Upper lobe of left lung (tissue), 4 donors: ENCODE results near the gene SAV1.

Experiments used
- EP300 ChIP-seq, 4 donors: sonication (generic); formaldehyde crosslinking; IDR thresholded peaks; one replicate each; pipeline ENCODE4 v1.5.1; 2017; ENCODE audit warnings: antibody characterized with exemption in 4 of 4, control low read depth in 2 of 4
- POLR2A ChIP-seq, 4 donors: fragments of 450-650 bp; IDR thresholded peaks; one replicate each; pipeline ENCODE4 v1.5.1; 2016 to 2017; ENCODE audit warnings: antibody characterized with exemption in 4 of 4, mild to moderate bottlenecking in 2 of 4
- TF ChIP-seq, protein P1 (sequence below), 6 experiments: fragments of 450-650 bp in 4 of 6; fragments of 200-600 bp in 2 of 6; sonication (generic) in 2 of 6; IDR thresholded peaks; one replicate each; pipeline ENCODE4 v1.5.1; 2016 to 2019; ENCODE audit warnings: antibody characterized with exemption in 6 of 6

DNA sequence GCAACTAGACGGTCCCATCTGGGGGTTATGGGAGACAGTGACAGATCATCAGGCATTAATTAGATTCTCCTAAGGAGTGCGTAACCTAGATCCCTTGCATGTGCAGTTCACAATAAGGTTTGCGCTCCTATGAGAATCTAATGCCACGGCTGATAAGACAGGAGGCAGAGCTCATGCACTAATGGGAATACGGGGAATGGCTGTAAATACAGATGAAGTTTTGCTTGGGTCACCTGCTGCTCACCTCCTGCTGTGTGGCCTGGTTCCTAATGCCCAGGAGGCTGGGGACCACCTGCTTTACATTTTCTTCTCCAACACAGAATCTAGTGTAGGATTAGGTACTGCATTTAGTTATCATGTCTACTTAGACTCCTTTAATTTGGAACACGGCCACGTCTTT, 49.7 kb upstream of the SAV1 start:
- TF ChIP-seq, protein P1, sequence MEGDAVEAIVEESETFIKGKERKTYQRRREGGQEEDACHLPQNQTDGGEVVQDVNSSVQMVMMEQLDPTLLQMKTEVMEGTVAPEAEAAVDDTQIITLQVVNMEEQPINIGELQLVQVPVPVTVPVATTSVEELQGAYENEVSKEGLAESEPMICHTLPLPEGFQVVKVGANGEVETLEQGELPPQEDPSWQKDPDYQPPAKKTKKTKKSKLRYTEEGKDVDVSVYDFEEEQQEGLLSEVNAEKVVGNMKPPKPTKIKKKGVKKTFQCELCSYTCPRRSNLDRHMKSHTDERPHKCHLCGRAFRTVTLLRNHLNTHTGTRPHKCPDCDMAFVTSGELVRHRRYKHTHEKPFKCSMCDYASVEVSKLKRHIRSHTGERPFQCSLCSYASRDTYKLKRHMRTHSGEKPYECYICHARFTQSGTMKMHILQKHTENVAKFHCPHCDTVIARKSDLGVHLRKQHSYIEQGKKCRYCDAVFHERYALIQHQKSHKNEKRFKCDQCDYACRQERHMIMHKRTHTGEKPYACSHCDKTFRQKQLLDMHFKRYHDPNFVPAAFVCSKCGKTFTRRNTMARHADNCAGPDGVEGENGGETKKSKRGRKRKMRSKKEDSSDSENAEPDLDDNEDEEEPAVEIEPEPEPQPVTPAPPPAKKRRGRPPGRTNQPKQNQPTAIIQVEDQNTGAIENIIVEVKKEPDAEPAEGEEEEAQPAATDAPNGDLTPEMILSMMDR (IDR thresholded peaks at IDR 0.05): no peak
- no peak for TF ChIP-seq POLR2A (IDR thresholded peaks at IDR 0.05)
- no peak for TF ChIP-seq EP300 (IDR thresholded peaks at IDR 0.05)
